GM23338 (cell line): ENCODE results near the gene ANKMY2. TPM values are rescaled to one million over a fixed set of nuclear protein-coding genes. Genes with fewer than 3 reads are reported as not detected.

ENCODE experiments used
- ATAC-seq: fragments of 200-7000 bp; cut with Tn5 transposase; 3 replicates; pipeline ENCODE4 v1.9.1; 2020
- DNase-seq: peaks from one replicate; pipeline ENCODE4 v3.0.0-alpha.2; 2015; ENCODE audit warnings: low spot score
- H2AFZ ChIP-seq: fragments of 200-600 bp; sonication (generic); 2 replicates; pipeline ENCODE4 v1.8.0; 2016; ENCODE audit warnings: antibody characterized with exemption, mild to moderate bottlenecking, moderate library complexity
- H3F3A ChIP-seq: fragments of 200-600 bp; sonication (generic); replicated peaks from 2 replicates; pipeline ENCODE4 v1.8.0; 2017; ENCODE audit warnings: antibody characterized with exemption, mixed run types, low read depth
- H3K27ac ChIP-seq: fragments of 200-600 bp; sonication (generic); 2 replicates; pipeline ENCODE4 v1.6.1; 2016; ENCODE audit warnings: low read depth
- H3K27me3 ChIP-seq: fragments of 200-600 bp; sonication (generic); 2 replicates; pipeline ENCODE4 v1.8.0; 2016; ENCODE audit warnings: mild to moderate bottlenecking, mixed run types, moderate library complexity; ENCODE audit not compliant: insufficient read depth
- H3K36me3 ChIP-seq: fragments of 200-600 bp; sonication (generic); 2 replicates; pipeline ENCODE4 v1.8.0; 2016; ENCODE audit warnings: mild to moderate bottlenecking; ENCODE audit not compliant: insufficient read depth
- H3K4me1 ChIP-seq: fragments of 200-600 bp; sonication (generic); 2 replicates; pipeline ENCODE4 v1.8.0; 2016; ENCODE audit warnings: mild to moderate bottlenecking, moderate library complexity; ENCODE audit not compliant: insufficient read depth
- H3K4me2 ChIP-seq: fragments of 200-600 bp; sonication (generic); 2 replicates; pipeline ENCODE4 v1.7.1; 2017; ENCODE audit warnings: mixed run types
- H3K4me3 ChIP-seq: fragments of 200-600 bp; sonication (generic); 2 replicates; pipeline ENCODE4 v1.6.1; 2016; ENCODE audit warnings: mixed run types
- H3K79me2 ChIP-seq: fragments of 200-600 bp; sonication (generic); replicated peaks from 2 replicates; pipeline ENCODE4 v1.8.0; 2017; ENCODE audit warnings: mild to moderate bottlenecking; ENCODE audit not compliant: insufficient read depth
- H3K9me2 ChIP-seq: fragments of 200-600 bp; sonication (generic); 2 replicates; pipeline ENCODE4 v1.8.0; 2017; ENCODE audit not compliant: insufficient read depth
- H4K20me1 ChIP-seq: fragments of 200-600 bp; sonication (generic); replicated peaks from 2 replicates; pipeline ENCODE4 v1.8.0; 2017; ENCODE audit warnings: mild to moderate bottlenecking; ENCODE audit not compliant: insufficient read depth
- H3K27ac Mint-ChIP-seq: 2 replicates; pipeline ENCODE4 v1.8.0; 2020; ENCODE audit warnings: inconsistent platforms, mild to moderate bottlenecking, moderate library complexity, mixed read lengths
- H3K27me3 Mint-ChIP-seq: 3 replicates; pipeline ENCODE4 v1.8.0; 2022; ENCODE audit warnings: low read depth, mild to moderate bottlenecking, moderate library complexity, mixed read lengths, inconsistent platforms; ENCODE audit not compliant: insufficient read depth, poor library complexity
- H3K36me3 Mint-ChIP-seq: 3 replicates; pipeline ENCODE4 v1.8.0; 2021; ENCODE audit warnings: low read depth, mild to moderate bottlenecking, inconsistent platforms, moderate library complexity, mixed read lengths
- H3K4me1 Mint-ChIP-seq: 3 replicates; pipeline ENCODE4 v1.8.0; 2020; ENCODE audit warnings: mild to moderate bottlenecking, inconsistent platforms, mixed read lengths
- H3K4me3 Mint-ChIP-seq: 3 replicates; pipeline ENCODE4 v1.8.0; 2021; ENCODE audit warnings: moderate library complexity, mild to moderate bottlenecking, inconsistent platforms, mixed read lengths
- H3K9me3 Mint-ChIP-seq: 3 replicates; pipeline ENCODE4 v1.8.0; 2020; ENCODE audit warnings: moderate library complexity, mild to moderate bottlenecking, inconsistent platforms, mixed read lengths
- CREB1 ChIP-seq: fragments of 250-450 bp; sonication (Bioruptor Pico); IDR thresholded peaks from 2 replicates; pipeline ENCODE4 v1.5.0; 2020; ENCODE audit warnings: low read depth, mild to moderate bottlenecking, moderate library complexity
- CTCF ChIP-seq, 2 experiments: fragments of 200-600 bp in 1 of 2; sonication (generic) in 1 of 2; conservative IDR thresholded peaks; 2 replicates each; pipeline versions ENCODE4 v1.5.1 to v1.6.1; 2016 to 2017; ENCODE audit warnings: antibody characterized with exemption in 2 of 2, low read depth in 2 of 2, mild to moderate bottlenecking in 2 of 2, moderate library complexity in 1 of 2
- EZH2 ChIP-seq: fragments of 200-600 bp; sonication (generic); IDR thresholded peaks from one replicate; pipeline ENCODE4 v1.8.0; 2017; ENCODE audit warnings: antibody characterized with exemption, mild to moderate bottlenecking, low read depth; ENCODE audit not compliant: unreplicated experiment
- JUNB ChIP-seq: IDR thresholded peaks from one replicate; pipeline ENCODE4 v1.6.1; 2016; ENCODE audit warnings: antibody characterized with exemption; ENCODE audit not compliant: unreplicated experiment
- NANOG ChIP-seq: IDR thresholded peaks from 2 replicates; pipeline ENCODE4 v1.6.1; 2016; ENCODE audit warnings: antibody characterized with exemption, borderline replicate concordance
- POLR2AphosphoS5 ChIP-seq: IDR thresholded peaks from 2 replicates; pipeline ENCODE4 v1.6.1; 2016; ENCODE audit warnings: antibody characterized with exemption, low read depth
- STAT1 ChIP-seq: IDR thresholded peaks from one replicate; pipeline ENCODE4 v1.6.1; 2016; ENCODE audit warnings: antibody characterized with exemption; ENCODE audit not compliant: unreplicated experiment
- ZNF331 ChIP-seq: fragments of 250-450 bp; sonication (Bioruptor Pico); IDR thresholded peaks from 2 replicates; pipeline ENCODE4 v1.5.0; 2020; ENCODE audit warnings: low read depth, mild to moderate bottlenecking, moderate library complexity
- polyA plus RNA-seq: library from polyadenylated mRNA; unstranded; fragments of >200 nt; fragmentation: Nextera tagmentation; extraction: Ambion mirVana; gene quantifications from 2 replicates; pipeline ENCODE4 v1.2.1, GENCODE V29; 2016
- total RNA-seq: library from RNA; depleted of rRNA; stranded (reverse); fragments of >200 nt; shearing (Covaris generic); gene quantifications from 2 replicates; pipeline ENCODE4 v1.2.3, GENCODE V29; 2014
- TF ChIP-seq, protein P1 (sequence below): IDR thresholded peaks from one replicate; pipeline ENCODE4 v1.6.1; 2018; ENCODE audit warnings: antibody characterized with exemption; ENCODE audit not compliant: unreplicated experiment

ANKMY2 gene
- total and polyA plus RNA-seq, 2 experiments from 2014 or later, result 4.4 to 9.5 TPM

- TF ChIP-seq, protein P1, sequence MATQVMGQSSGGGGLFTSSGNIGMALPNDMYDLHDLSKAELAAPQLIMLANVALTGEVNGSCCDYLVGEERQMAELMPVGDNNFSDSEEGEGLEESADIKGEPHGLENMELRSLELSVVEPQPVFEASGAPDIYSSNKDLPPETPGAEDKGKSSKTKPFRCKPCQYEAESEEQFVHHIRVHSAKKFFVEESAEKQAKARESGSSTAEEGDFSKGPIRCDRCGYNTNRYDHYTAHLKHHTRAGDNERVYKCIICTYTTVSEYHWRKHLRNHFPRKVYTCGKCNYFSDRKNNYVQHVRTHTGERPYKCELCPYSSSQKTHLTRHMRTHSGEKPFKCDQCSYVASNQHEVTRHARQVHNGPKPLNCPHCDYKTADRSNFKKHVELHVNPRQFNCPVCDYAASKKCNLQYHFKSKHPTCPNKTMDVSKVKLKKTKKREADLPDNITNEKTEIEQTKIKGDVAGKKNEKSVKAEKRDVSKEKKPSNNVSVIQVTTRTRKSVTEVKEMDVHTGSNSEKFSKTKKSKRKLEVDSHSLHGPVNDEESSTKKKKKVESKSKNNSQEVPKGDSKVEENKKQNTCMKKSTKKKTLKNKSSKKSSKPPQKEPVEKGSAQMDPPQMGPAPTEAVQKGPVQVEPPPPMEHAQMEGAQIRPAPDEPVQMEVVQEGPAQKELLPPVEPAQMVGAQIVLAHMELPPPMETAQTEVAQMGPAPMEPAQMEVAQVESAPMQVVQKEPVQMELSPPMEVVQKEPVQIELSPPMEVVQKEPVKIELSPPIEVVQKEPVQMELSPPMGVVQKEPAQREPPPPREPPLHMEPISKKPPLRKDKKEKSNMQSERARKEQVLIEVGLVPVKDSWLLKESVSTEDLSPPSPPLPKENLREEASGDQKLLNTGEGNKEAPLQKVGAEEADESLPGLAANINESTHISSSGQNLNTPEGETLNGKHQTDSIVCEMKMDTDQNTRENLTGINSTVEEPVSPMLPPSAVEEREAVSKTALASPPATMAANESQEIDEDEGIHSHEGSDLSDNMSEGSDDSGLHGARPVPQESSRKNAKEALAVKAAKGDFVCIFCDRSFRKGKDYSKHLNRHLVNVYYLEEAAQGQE, result no peak
- TF ChIP-seq POLR2AphosphoS5 (no peak), NANOG (no peak), CREB1 (CRISPR knock-in tag) (no peak)
Measured at GRCh38 chr7:16646472-16647072, 1.0 kb upstream of the ANKMY2 start (continued).

DNA sequence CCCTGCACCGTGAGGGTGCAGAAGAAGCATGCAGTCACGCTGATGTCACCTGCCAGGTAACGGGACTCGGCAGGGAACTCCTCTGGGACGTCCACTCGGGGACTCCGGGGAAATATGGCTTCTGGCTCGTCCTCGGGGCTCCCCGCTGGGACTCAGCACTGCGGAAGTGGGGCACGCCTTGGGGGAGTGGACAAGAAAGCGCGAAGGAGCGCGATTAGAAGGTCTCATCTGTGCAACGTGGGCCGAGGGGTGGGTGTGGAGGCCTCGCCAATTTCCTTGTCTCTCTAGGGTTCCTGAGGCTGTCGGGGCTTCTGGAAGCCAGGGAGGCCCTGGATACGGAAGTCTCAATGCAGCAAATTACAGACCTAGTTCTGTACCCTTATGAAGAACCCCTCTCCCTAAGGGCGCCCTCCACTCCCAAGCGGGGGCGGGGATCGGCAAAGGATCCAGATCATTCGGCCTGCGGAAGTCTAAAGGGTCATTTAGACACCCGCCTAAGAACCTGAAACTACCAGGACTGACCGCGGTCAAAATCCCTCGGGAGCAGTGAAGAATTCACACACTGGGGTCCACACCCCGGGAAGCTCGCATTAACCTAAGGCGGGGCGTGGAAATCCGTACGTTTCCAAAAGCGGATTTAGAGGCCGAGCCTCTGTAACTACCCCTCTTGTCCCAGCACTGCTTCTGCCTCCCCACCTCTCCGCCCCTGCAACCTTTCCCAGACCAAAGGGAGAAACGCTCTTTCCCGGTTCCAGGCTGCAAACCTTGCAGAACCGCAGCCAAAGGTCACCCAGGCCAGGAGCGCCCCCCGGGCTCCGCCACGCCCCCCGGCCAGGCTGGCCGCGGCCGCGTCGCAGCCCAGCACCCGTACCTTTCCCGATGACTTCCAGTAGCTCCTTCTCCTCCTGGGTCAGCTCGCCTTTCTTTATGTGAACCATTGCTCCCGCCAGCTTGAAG, 640 bp downstream of the ANKMY2 start:
- ATAC-seq (peak; percentile 55), DNase-seq (peak; percentile 65)
- Mint-ChIP-seq H3K36me3 (no peaks in the 10 kb centered on the region; the same call in 2 of the 3 replicates), H3K9me3 (no peaks in the 10 kb centered on the region), H3K27me3 (peaks cover 12% of the 10 kb centered on the region), H3K4me1 (peaks cover 38% of the 10 kb centered on the region), H3K4me3 (peak overlapping the region; percentile 98), H3K27ac (peak overlapping the region; percentile 100; the same call in 1 of the 2 replicates)
- Histone ChIP-seq H3K27ac (peak overlapping the region; percentile 86; the same call in 1 of the 2 replicates), H3K36me3 (no peaks in the 10 kb centered on the region), H2AFZ (peak overlapping the region; percentile 98), H3K79me2 (peaks cover 39% of the 10 kb centered on the region), H3K4me3 (peak overlapping the region; percentile 88), H3K4me1 (peaks cover 29% of the 10 kb centered on the region), H4K20me1 (peaks cover 28% of the 10 kb centered on the region), H3K4me2 (peak overlapping the region; percentile 90), H3K9me2 (no peaks in the 10 kb centered on the region), H3K27me3 (peaks cover 10% of the 10 kb centered on the region), H3F3A (no peaks in the 10 kb centered on the region)
- no peak for TF ChIP-seq JUNB
- no peak for TF ChIP-seq EZH2
- TF ChIP-seq POLR2AphosphoS5, result no peak
- no peak for TF ChIP-seq NANOG
- TF ChIP-seq STAT1, result no peak
- no peak for TF ChIP-seq ZNF331
- TF ChIP-seq CTCF (conservative IDR thresholded peaks at IDR 0.05; ENCODE audit: low read depth in 2 of 2), result no peak
- TF ChIP-seq CREB1 (CRISPR knock-in tag), result no peak
- TF ChIP-seq, protein P1, result no peak
